ENCODE data around the gene ZXDC. TPM values are rescaled to one million over a fixed set of nuclear protein-coding genes. Genes with fewer than 3 reads are reported as not detected.

Gene ZXDC
- total and polyA plus RNA-seq, 2 donors (not counting 3 experiments of a cell fraction or from before 2014, with no cell fraction given): 15.2 to 22.6 TPM

DNA sequence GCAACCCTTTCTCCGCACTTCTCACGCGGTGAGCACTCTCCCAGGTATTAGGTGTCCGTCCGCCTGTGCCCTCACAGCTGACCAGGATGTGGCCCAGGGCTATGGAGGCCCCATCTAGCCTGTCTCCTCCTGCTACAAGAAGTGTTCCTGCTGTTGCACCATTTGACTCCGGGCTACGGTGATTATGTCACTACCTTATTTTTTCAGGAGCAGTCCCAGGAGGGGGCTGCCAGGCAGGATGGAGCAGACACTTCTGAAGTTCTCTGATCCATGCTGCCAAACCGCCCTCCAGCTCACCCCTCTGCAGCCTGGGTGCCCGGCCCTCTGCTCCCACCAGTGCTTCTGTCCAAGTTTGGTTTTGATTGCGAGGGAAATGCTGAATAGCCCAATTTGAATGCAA is 36.9 kb downstream of the ZXDC start:
- FAIRE-seq (no peak), DNase-seq (ENCODE audit: low read depth, low spot score) (no peak)
- BruUV-seq (replicated peaks): no TSS peak
- Histone ChIP-seq H2AFZ (ENCODE audit: low read depth, low read length) (no peak overlapping the region), H3K9ac (replicated peaks; ENCODE audit: extremely low read depth, insufficient read depth, low read length) (no peak overlapping the region), H3K9me3 (replicated peaks; ENCODE audit: control insufficient read depth, insufficient read depth, low read length) (no peaks in the 10 kb centered on the region), H4K20me1 (replicated peaks; ENCODE audit: control insufficient read depth, extremely low read depth, insufficient read depth, low read length) (no peaks in the 10 kb centered on the region), H3K4me2 (ENCODE audit: insufficient read depth, low read length) (no peak overlapping the region), H3K4me3 (replicated peaks in 1 of 3; ENCODE audit: insufficient read depth in 1 of 3, low read depth in 1 of 3, low read length in 3 of 3) (no peak overlapping the region), H3K36me3 (ENCODE audit: control insufficient read depth in 2 of 2, extremely low read depth in 1 of 2, insufficient read depth in 2 of 2, low read length in 2 of 2) (peaks cover 0 to 5% of the 10 kb centered on the region in 2 experiments), H3K79me2 (ENCODE audit: control insufficient read depth, insufficient read depth, low read length) (no peaks in the 10 kb centered on the region), H3K27me3 (ENCODE audit: control insufficient read depth in 2 of 2, insufficient read depth in 2 of 2, low read length in 2 of 2) (no peaks in the 10 kb centered on the region), H3K4me1 (ENCODE audit: control insufficient read depth, extremely low read depth, insufficient read depth, low read length) (no peaks in the 10 kb centered on the region), H3K9me1 (replicated peaks; ENCODE audit: control insufficient read depth, extremely low read depth, insufficient read depth, low read length) (no peaks in the 10 kb centered on the region), H3K27ac (ENCODE audit: insufficient read depth, low read depth, low read length) (no peak overlapping the region)
- dilution Hi-C loops (cut with MboI; ENCODE audit: extremely low pct_ligation_motif_present, low sequenced_read_pairs): no loop called here
- POLR2A ChIA-PET: no interaction called here
- no peak for TF ChIP-seq POLR2AphosphoS5 (IDR thresholded peaks at IDR 0.05; ENCODE audit: insufficient read depth, low read depth, low read length)
- TF ChIP-seq JUN (IDR thresholded peaks at IDR 0.05; ENCODE audit: borderline replicate concordance, insufficient read depth, insufficient read length, low read depth): no peak
- TF ChIP-seq, protein P1, sequence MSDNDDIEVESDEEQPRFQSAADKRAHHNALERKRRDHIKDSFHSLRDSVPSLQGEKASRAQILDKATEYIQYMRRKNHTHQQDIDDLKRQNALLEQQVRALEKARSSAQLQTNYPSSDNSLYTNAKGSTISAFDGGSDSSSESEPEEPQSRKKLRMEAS (IDR thresholded peaks at IDR 0.05; ENCODE audit: insufficient read depth, insufficient read length): no peak
- TF ChIP-seq POLR2A (IDR thresholded peaks at IDR 0.05; ENCODE audit: low read depth, low read length): no peak
- TF ChIP-seq, protein P2, sequence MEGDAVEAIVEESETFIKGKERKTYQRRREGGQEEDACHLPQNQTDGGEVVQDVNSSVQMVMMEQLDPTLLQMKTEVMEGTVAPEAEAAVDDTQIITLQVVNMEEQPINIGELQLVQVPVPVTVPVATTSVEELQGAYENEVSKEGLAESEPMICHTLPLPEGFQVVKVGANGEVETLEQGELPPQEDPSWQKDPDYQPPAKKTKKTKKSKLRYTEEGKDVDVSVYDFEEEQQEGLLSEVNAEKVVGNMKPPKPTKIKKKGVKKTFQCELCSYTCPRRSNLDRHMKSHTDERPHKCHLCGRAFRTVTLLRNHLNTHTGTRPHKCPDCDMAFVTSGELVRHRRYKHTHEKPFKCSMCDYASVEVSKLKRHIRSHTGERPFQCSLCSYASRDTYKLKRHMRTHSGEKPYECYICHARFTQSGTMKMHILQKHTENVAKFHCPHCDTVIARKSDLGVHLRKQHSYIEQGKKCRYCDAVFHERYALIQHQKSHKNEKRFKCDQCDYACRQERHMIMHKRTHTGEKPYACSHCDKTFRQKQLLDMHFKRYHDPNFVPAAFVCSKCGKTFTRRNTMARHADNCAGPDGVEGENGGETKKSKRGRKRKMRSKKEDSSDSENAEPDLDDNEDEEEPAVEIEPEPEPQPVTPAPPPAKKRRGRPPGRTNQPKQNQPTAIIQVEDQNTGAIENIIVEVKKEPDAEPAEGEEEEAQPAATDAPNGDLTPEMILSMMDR (IDR thresholded peaks at IDR 0.05; ENCODE audit: extremely low read depth in 1 of 2, insufficient read depth in 1 of 2, low read depth in 1 of 2, low read length in 2 of 2): no peak
- no peak for TF ChIP-seq GATA2 (IDR thresholded peaks at IDR 0.05; ENCODE audit: insufficient read depth, insufficient read length, low read depth, low read length)
- CTCF ChIA-PET: interaction anchor here (1.0 kb wide), 1 partner anchor 14 kb away, joined by 3 read pairs; no protein-coding TSS in a partner anchor
- intact Hi-C loops (cut with micrococcal nuclease): no loop called here

DNA sequence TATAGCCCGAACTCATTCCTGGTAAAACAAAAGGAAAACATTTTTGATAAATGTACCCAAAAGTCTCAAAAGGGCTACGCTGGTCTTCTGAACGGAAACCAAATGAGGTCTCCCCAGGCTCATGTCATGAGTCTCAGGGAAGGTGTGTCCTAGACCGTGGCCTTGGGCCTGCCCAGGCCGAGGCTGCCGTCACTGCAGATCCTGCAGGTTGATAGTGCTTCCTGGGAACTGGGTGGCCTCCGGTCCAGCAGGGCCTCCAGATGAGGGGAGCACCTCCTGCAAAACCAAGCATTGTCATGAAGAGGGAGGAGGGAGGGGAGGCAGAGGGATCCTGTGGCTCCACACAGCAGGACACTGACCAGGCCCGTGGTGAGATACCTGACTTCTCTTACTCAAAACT is 37.5 kb downstream of the ZXDC start:
- no peaks in the 10 kb centered on the region for H3K9me1 ChIP-seq (replicated peaks; ENCODE audit: control insufficient read depth, extremely low read depth, insufficient read depth, low read length)
- no peak for DNase-seq (ENCODE audit: low read depth, low spot score)
- H3K9ac ChIP-seq (replicated peaks; ENCODE audit: extremely low read depth, insufficient read depth, low read length): no peak overlapping the region
- POLR2A ChIA-PET: no interaction called here
- TF ChIP-seq POLR2A (IDR thresholded peaks at IDR 0.05; ENCODE audit: low read depth, low read length): no peak
- no peak for TF ChIP-seq JUN (IDR thresholded peaks at IDR 0.05; ENCODE audit: borderline replicate concordance, insufficient read depth, insufficient read length, low read depth)
- no peak for TF ChIP-seq EZH2 (IDR thresholded peaks at IDR 0.05; ENCODE audit: borderline replicate concordance, low read depth, low read length, severe bottlenecking)
- TF ChIP-seq, protein P2 (IDR thresholded peaks at IDR 0.05; ENCODE audit: extremely low read depth in 1 of 2, insufficient read depth in 1 of 2, low read depth in 1 of 2, low read length in 2 of 2): no peak
- no peak for TF ChIP-seq POLR2AphosphoS5 (IDR thresholded peaks at IDR 0.05; ENCODE audit: insufficient read depth, low read depth, low read length)
- TF ChIP-seq FOS (IDR thresholded peaks at IDR 0.05; ENCODE audit: borderline replicate concordance, insufficient read depth, low read length): no peak
- TF ChIP-seq, protein P1 (IDR thresholded peaks at IDR 0.05; ENCODE audit: insufficient read depth, insufficient read length): no peak
- no peak for TF ChIP-seq MYC (IDR thresholded peaks at IDR 0.05; ENCODE audit: low read depth, low read length)
- TF ChIP-seq GATA2 (IDR thresholded peaks at IDR 0.05; ENCODE audit: insufficient read depth, insufficient read length, low read depth, low read length): no peak
- no peak overlapping the region for H3K4me3 ChIP-seq (replicated peaks in 1 of 3; ENCODE audit: insufficient read depth in 1 of 3, low read depth in 1 of 3, low read length in 3 of 3)
- dilution Hi-C loops (cut with MboI; ENCODE audit: extremely low pct_ligation_motif_present, low sequenced_read_pairs): no loop called here
- no peak for FAIRE-seq
- no peak overlapping the region for H2AFZ ChIP-seq (ENCODE audit: low read depth, low read length)
- no TSS peak for BruUV-seq (replicated peaks)
- no peaks in the 10 kb centered on the region for H3K9me3 ChIP-seq (replicated peaks; ENCODE audit: control insufficient read depth, insufficient read depth, low read length)
- intact Hi-C loops (cut with micrococcal nuclease): no loop called here
- H3K27ac ChIP-seq (ENCODE audit: insufficient read depth, low read depth, low read length): no peak overlapping the region
- CTCF ChIA-PET: no interaction called here
- no peaks in the 10 kb centered on the region for H3K4me1 ChIP-seq (ENCODE audit: control insufficient read depth, extremely low read depth, insufficient read depth, low read length)
- peaks cover 0 to 5% of the 10 kb centered on the region in 2 experiments for H3K36me3 ChIP-seq (ENCODE audit: control insufficient read depth in 2 of 2, extremely low read depth in 1 of 2, insufficient read depth in 2 of 2, low read length in 2 of 2)
- no peak overlapping the region for H3K4me2 ChIP-seq (ENCODE audit: insufficient read depth, low read length)
- no peaks in the 10 kb centered on the region for H3K79me2 ChIP-seq (ENCODE audit: control insufficient read depth, insufficient read depth, low read length)
- H4K20me1 ChIP-seq (replicated peaks; ENCODE audit: control insufficient read depth, extremely low read depth, insufficient read depth, low read length): no peaks in the 10 kb centered on the region
- H3K27me3 ChIP-seq (ENCODE audit: control insufficient read depth in 2 of 2, insufficient read depth in 2 of 2, low read length in 2 of 2): no peaks in the 10 kb centered on the region

Data from endothelial cell of umbilical vein (primary cell).